HT-29 (cell line): ENCODE results near the gene DAB1. TPM values are rescaled to one million over a fixed set of nuclear protein-coding genes. Genes with fewer than 3 reads are reported as not detected.

ENCODE experiments used
- DNase-seq: peaks from one replicate; pipeline ENCODE4 v3.0.0-alpha.2; 2015; ENCODE audit warnings: low spot score
- total RNA-seq: library from RNA; depleted of rRNA; stranded (reverse); fragments of >200 nt; shearing (Covaris generic); gene quantifications from 2 replicates; pipeline ENCODE4 v1.2.3, GENCODE V29; 2014

The DAB1 gene
- total RNA-seq, 1 experiment from 2014 or later: not detected

GRCh38 chr1:57033222-57034001 lies 390.4 kb downstream of the DAB1 start:
- DNase-seq: no peak

GRCh38 chr1:57026624-57027354 lies 397.1 kb downstream of the DAB1 start:
- DNase-seq: no peak

DNA sequence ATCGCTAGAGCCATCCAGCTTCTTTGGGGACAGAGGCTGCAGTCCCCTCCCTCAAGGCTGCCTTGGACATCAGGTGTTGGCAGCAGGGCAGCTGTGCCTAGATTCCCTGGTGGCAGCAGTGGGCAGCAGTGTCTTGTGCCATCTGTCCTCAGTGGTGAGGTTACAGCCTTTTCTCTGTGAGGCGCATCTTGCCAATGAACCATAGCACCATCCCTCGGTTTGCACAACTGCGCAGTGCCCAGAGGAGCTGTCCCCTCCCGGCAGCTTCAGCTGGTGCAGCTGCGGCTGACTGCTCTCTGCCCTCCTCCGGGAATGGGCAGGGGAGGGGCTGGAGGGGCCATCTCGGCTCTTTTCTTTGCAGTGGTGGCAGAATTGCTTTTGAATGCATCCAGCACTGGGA lies 399.0 kb downstream of the DAB1 start:
- no peak for DNase-seq

- DNase-seq: no peak
Observed at GRCh38 chr1:57024428-57024827, 399.4 kb downstream of the DAB1 start.

DNA sequence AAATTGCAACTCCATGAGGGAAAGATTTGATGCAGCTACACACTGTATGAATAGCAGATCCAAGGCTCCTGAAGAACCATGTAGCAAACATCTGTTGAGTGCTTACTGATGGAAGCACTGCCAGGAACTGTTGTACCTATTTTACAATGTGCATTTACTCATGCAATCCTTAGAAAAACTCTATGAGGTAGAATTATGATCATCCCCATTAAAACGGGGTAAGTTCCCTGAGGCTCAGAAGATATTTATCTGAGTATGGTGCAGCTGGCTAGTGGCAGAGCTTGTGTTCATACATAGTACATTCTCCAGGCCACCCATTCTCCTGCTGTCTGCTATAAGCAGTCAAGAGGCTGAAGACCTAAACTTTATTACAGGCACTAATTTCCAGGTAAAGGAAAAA lies 403.6 kb downstream of the DAB1 start:
- no peak for DNase-seq

DNA sequence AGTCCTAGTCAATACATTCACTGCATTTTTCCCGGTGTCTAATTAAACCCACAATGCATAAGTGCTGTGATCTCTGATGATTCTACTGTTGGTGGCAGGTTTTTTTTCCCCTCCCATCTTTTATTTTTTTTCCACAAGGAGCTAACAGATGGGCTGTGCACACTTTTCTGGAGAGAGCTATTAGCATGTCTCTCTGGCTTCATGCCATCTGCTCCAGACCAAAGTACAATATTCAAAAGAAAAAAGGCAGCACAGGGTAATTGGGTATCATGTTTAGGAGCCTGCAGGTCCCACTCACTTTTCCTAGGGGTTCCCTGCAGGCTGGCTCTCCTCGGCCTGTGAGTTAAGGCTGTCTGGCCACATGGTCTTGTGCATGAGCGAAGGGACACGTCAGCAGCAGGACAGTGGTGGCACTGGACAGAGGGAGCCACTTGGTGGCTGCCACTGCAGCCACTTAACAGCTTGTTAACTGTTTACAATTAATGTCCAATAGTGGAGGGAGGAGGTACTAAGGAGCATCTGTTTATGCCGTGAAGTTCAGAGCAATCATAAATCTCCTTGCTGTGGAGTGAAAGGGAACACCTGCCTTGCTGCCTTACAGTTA lies 404.5 kb downstream of the DAB1 start:
- DNase-seq: no peak

- DNase-seq: no peak
Observed at GRCh38 chr1:57018119-57018518, 405.7 kb downstream of the DAB1 start.

DNA sequence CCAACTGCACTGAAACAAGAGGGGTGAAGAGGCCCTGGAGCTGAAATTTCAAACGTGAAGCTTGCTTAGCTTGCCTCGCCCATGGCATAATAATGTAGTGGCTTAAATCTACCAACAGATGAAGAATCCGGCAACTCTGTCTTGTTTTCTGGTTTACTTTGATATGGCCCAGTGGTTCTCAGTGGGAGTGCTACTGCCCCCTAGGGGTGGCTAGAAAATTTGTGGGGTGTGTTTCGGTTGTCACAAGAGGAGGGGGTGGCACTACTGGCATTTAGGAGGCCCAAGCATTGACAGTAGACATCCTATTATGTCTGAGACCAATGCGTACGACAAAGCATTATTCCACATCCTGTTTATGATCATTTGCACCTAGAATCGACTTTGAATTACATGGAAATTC lies 406.1 kb downstream of the DAB1 start:
- peak; percentile 19 for DNase-seq

GRCh38 chr1:57017200-57017599 lies 406.7 kb downstream of the DAB1 start:
- no peak for DNase-seq

- no peak for DNase-seq
Observed at GRCh38 chr1:57015071-57015470, 408.8 kb downstream of the DAB1 start.

- DNase-seq: no peak
Observed at GRCh38 chr1:57013522-57013921, 410.3 kb downstream of the DAB1 start.

DNA sequence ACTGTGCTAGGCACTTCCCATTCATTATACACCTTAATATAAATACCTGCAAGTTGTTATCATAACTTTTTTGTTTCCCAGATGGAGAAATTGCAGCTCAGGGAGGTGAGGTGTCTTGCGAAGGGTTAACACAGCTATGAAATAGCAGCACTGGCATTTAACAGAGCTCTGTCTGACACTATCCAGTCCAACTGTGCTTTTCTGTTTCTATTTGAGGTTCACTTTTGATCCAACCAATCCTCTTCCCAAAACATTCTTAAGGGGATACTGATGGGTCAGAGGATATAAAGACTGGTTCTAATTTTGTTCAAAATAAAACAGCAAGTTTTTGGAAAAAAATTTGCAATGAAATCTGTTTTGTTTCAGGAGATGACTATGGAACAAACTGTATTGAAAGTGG lies 411.5 kb downstream of the DAB1 start:
- no peak for DNase-seq

GRCh38 chr1:57010511-57010910 lies 413.3 kb downstream of the DAB1 start:
- no peak for DNase-seq

- DNase-seq: no peak
Observed at GRCh38 chr1:57007948-57008347, 415.9 kb downstream of the DAB1 start.

- no peak for DNase-seq
Observed at GRCh38 chr1:57007472-57007871, 416.4 kb downstream of the DAB1 start.

- no peak for DNase-seq
Observed at GRCh38 chr1:57003398-57004139, 420.3 kb downstream of the DAB1 start.

DNA sequence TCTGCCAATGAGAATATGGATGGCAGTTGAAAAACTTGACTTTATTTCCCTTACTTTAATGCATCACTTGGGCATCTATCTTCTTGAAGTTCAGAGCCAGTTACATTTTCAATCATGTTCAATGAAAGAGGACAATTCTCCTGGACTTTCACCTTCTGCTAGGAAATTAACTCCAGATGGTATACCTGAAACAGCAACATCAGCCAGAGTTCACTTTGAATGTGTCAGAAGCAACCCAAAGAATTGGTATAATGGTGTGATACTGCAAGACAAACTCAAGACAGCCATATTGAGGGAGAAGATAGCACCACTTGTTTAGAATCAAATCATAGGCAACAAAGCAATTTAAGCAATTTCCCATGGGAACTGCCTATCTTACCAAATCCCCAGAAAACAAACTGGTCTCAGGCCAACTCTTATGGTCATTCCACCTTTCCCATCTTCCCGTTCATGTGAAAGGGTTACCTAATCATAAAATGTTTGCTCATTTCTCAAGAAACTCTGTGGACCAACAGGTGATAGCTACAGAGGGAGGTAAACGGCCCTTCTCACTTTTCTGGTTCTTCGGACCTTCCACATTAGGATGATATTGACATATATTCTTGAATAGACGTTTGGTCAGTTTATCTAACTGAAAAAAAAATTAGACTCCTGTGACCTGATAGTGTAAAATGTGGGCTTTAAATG lies 428.3 kb downstream of the DAB1 start:
- no peak for DNase-seq

GRCh38 chr1:56993475-56993874 lies 430.4 kb downstream of the DAB1 start:
- no peak for DNase-seq

DNA sequence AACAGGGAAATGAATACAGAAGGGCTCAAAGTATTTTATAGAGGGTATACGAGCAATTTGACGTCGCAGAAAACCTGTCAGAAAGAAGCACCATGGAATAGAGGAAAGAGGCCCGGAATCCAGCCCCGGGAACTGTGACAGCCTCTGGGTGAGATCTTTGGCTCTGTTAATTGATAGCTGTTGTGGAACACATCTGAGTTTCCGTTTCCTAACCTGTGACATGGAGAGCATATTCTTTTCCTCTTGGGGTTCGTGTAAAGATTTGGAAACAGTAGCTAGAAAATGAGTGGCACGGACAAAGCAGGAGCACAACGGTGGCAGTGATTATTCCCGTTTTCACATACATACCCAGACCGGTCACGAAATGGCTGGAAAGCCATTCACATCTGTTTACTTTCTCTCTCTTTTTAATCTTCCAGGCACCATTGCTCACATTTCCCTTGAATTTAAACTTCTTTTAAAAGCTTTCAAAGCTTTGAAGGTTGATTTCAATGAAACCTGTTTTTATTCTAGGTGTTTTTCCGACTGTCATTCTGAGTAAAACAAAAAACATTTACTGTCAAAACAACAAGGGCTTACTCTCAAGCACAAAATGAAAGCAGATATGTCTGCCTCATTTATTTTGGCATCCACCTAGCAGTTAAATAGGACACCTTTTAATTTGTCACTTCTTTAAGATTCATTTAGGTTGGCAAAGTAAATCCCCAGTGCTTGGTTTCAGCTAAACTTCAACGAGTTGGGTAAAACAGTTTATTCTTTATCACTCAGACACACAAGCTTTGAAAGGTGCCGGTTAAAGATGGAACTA lies 431.3 kb downstream of the DAB1 start:
- no peak for DNase-seq

DNA sequence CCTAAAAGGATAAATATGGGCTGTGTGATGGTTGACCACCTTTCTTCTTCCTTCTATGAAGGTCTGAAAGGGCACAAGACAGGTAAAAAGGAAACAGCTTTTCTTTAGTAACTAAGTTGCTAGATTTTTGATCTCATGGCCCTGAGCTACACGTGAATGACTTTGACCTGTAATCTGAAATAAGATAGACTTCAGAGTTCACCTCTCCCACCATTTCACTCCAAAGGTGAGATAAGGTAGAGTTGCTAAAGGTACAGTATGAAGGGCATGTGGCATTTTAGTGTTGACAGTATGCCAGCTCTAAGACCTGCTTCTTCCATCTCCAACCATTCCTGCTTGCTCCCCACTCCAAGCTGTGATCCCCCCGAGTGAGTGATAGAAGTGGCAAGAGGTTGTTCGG lies 432.3 kb downstream of the DAB1 start:
- DNase-seq: no peak

GRCh38 chr1:56986397-56986796 lies 437.5 kb downstream of the DAB1 start:
- DNase-seq: no peak
